Activated naive CD4-positive, alpha-beta T cell treated with anti-CD3 and anti-CD28 coated beads, Interleukin-2, amount 10 ng/mL, durations not matched to agents 7 days and 5 days (primary cell): ENCODE data around the gene C9orf50.

Experiments used
- CTCF ChIA-PET: fragments of 350-600 bp; sonication (Branson Sonifier 250); formaldehyde crosslinking; loops from one replicate; lab custom pipeline; 2021; ENCODE audit warnings: antibody characterized with exemption; lab: Charles Lee
- DNase-seq: peaks from one replicate; pipeline ENCODE4 v3.0.0-alpha.2; 2020
- H3K27ac Mint-ChIP-seq: one replicate; pipeline ENCODE4 v1.8.0; 2021; ENCODE audit warnings: mild to moderate bottlenecking, moderate library complexity, mixed read lengths
- H3K27me3 Mint-ChIP-seq: one replicate; pipeline ENCODE4 v1.8.0; 2021; ENCODE audit warnings: mild to moderate bottlenecking, mixed read lengths
- H3K36me3 Mint-ChIP-seq: one replicate; pipeline ENCODE4 v1.8.0; 2021; ENCODE audit warnings: mixed read lengths
- H3K4me1 Mint-ChIP-seq: one replicate; pipeline ENCODE4 v1.8.0; 2021; ENCODE audit warnings: mixed read lengths
- H3K4me3 Mint-ChIP-seq: one replicate; pipeline ENCODE4 v1.8.0; 2021; ENCODE audit warnings: mild to moderate bottlenecking, moderate library complexity, mixed read lengths
- H3K9me3 Mint-ChIP-seq: one replicate; pipeline ENCODE4 v1.8.0; 2021; ENCODE audit warnings: mixed read lengths

C9orf50 gene

GRCh38 chr9:129632460-129632859, 11.6 kb upstream of the C9orf50 start:
- Mint-ChIP-seq H3K4me3 (no peak overlapping the region), H3K27me3 (no peaks in the 10 kb centered on the region), H3K4me1 (peaks cover 32% of the 10 kb centered on the region), H3K9me3 (no peaks in the 10 kb centered on the region), H3K36me3 (peaks cover 36% of the 10 kb centered on the region), H3K27ac (no peak overlapping the region)
- CTCF ChIA-PET, result no interaction called here
- DNase-seq, result no peak

- Mint-ChIP-seq H3K36me3 (peaks cover 40% of the 10 kb centered on the region), H3K27me3 (no peaks in the 10 kb centered on the region), H3K9me3 (no peaks in the 10 kb centered on the region), H3K4me1 (peaks cover 40% of the 10 kb centered on the region), H3K4me3 (no peak overlapping the region), H3K27ac (no peak overlapping the region)
- no peak for DNase-seq
- CTCF ChIA-PET, result no interaction called here
These were observed 10.8 kb upstream of the C9orf50 start for GRCh38 chr9:129631674-129632129.

- peaks cover 40% of the 10 kb centered on the region for H3K36me3 Mint-ChIP-seq
- CTCF ChIA-PET, result interaction anchor here (3.0 kb wide), 1 partner anchor 499 kb away, joined by 8 read pairs; no protein-coding TSS in a partner anchor
- no peak overlapping the region for H3K4me3 Mint-ChIP-seq
- DNase-seq, result no peak
- peaks cover 40% of the 10 kb centered on the region for H3K4me1 Mint-ChIP-seq
- peak overlapping the region; percentile 63 for H3K27ac Mint-ChIP-seq
- no peaks in the 10 kb centered on the region for H3K9me3 Mint-ChIP-seq
- no peaks in the 10 kb centered on the region for H3K27me3 Mint-ChIP-seq
These were observed 10.2 kb upstream of the C9orf50 start for GRCh38 chr9:129630967-129631673.

- no peak for DNase-seq
These were observed 8.4 kb upstream of the C9orf50 start for GRCh38 chr9:129629251-129629820.

GRCh38 chr9:129628709-129629108, 7.8 kb upstream of the C9orf50 start:
- no peak overlapping the region for H3K27ac Mint-ChIP-seq
- peaks cover 5% of the 10 kb centered on the region for H3K27me3 Mint-ChIP-seq
- peaks cover 24% of the 10 kb centered on the region for H3K36me3 Mint-ChIP-seq
- H3K4me3 Mint-ChIP-seq, result no peak overlapping the region
- H3K9me3 Mint-ChIP-seq, result no peaks in the 10 kb centered on the region
- CTCF ChIA-PET, result interaction anchor here (0.6 to 3.0 kb wide), 4 partner anchors 11 to 497 kb away, joined by 3 to 8 read pairs (median 4); no protein-coding TSS in a partner anchor
- no peak for DNase-seq
- peaks cover 55% of the 10 kb centered on the region for H3K4me1 Mint-ChIP-seq

More at GRCh38 chr9:129629251-129629820, 8.4 kb upstream of the C9orf50 start:
- peaks cover 29% of the 10 kb centered on the region for H3K36me3 Mint-ChIP-seq
- peaks cover 50% of the 10 kb centered on the region for H3K4me1 Mint-ChIP-seq
- CTCF ChIA-PET, result interaction anchor here (1.2 to 3.0 kb wide), 2 partner anchors 11 to 497 kb away, joined by 4 to 8 read pairs; no protein-coding TSS in a partner anchor
- H3K4me3 Mint-ChIP-seq, result no peak overlapping the region
- H3K27ac Mint-ChIP-seq, result no peak overlapping the region
- H3K9me3 Mint-ChIP-seq, result no peaks in the 10 kb centered on the region
- no peaks in the 10 kb centered on the region for H3K27me3 Mint-ChIP-seq

- H3K9me3 Mint-ChIP-seq, result no peaks in the 10 kb centered on the region
- H3K4me1 Mint-ChIP-seq, result peaks cover 59% of the 10 kb centered on the region
- peaks cover 11% of the 10 kb centered on the region for H3K27me3 Mint-ChIP-seq
- CTCF ChIA-PET, result interaction anchor here (0.6 to 7.3 kb wide), 6 partner anchors 15 to 496 kb away, joined by 3 to 63 read pairs (median 3); no protein-coding TSS in a partner anchor
- DNase-seq, result no peak
- H3K4me3 Mint-ChIP-seq, result peak overlapping the region; percentile 81
- peak overlapping the region; percentile 91 for H3K27ac Mint-ChIP-seq
- peaks cover 21% of the 10 kb centered on the region for H3K36me3 Mint-ChIP-seq
These were observed 6.9 kb upstream of the C9orf50 start for GRCh38 chr9:129627556-129628440.

GRCh38 chr9:129626625-129627284, 5.9 kb upstream of the C9orf50 start:
- peak; percentile 61 for DNase-seq
- H3K27ac Mint-ChIP-seq, result peak overlapping the region; percentile 91
- no peaks in the 10 kb centered on the region for H3K9me3 Mint-ChIP-seq
- peaks cover 22% of the 10 kb centered on the region for H3K27me3 Mint-ChIP-seq
- CTCF ChIA-PET, result interaction anchor here (0.5 to 7.3 kb wide), 6 partner anchors 12 to 495 kb away, joined by 3 to 63 read pairs (median 4); no protein-coding TSS in a partner anchor
- peaks cover 16% of the 10 kb centered on the region for H3K36me3 Mint-ChIP-seq
- H3K4me1 Mint-ChIP-seq, result peaks cover 59% of the 10 kb centered on the region
- peak overlapping the region; percentile 81 for H3K4me3 Mint-ChIP-seq

- Mint-ChIP-seq H3K4me1 (peaks cover 57% of the 10 kb centered on the region), H3K4me3 (peak within 1 kb of the TSS; percentile 81), H3K27ac (peak within 1 kb of the TSS; percentile 92), H3K9me3 (no peaks in the 10 kb centered on the region), H3K27me3 (peaks cover 28% of the 10 kb centered on the region), H3K36me3 (peaks cover 14% of the 10 kb centered on the region)
- peak; percentile 89 for DNase-seq
- CTCF ChIA-PET, result interaction anchor here (1.1 to 7.3 kb wide), 8 partner anchors 13 to 511 kb away, joined by 5 to 63 read pairs (median 17); no protein-coding TSS in a partner anchor
These were observed 5.3 kb upstream of the C9orf50 start, which contains the start of gene NTMT1 for GRCh38 chr9:129626079-129626624. Gene NTMT1, plus strand, starts transcription at chr9:129626163. Its CDS starts 6,541 bp downstream, at chr9:129632704.

- Mint-ChIP-seq H3K36me3 (peaks cover 14% of the 10 kb centered on the region), H3K27ac (peak overlapping the region; percentile 92), H3K4me3 (peak overlapping the region; percentile 81), H3K27me3 (peaks cover 39% of the 10 kb centered on the region), H3K9me3 (no peaks in the 10 kb centered on the region), H3K4me1 (peaks cover 48% of the 10 kb centered on the region)
- CTCF ChIA-PET, result interaction anchor here (0.7 to 7.3 kb wide), 28 partner anchors 9 to 716 kb away, joined by 3 to 63 read pairs (median 4); partner anchors contain the start of gene IER5L
- DNase-seq, result peak; percentile 47
These were observed 4.0 kb upstream of the C9orf50 start for GRCh38 chr9:129624947-129625346.

GRCh38 chr9:129624168-129624759, 3.4 kb upstream of the C9orf50 start:
- peaks cover 47% of the 10 kb centered on the region for H3K4me1 Mint-ChIP-seq
- H3K9me3 Mint-ChIP-seq, result no peaks in the 10 kb centered on the region
- peak overlapping the region; percentile 59 for H3K4me3 Mint-ChIP-seq
- CTCF ChIA-PET, result interaction anchor here (0.7 to 7.3 kb wide), 35 partner anchors 8 to 715 kb away, joined by 3 to 63 read pairs (median 4); partner anchors contain the start of genes IER5L and PTPA
- H3K27ac Mint-ChIP-seq, result peak overlapping the region; percentile 92
- H3K27me3 Mint-ChIP-seq, result peaks cover 46% of the 10 kb centered on the region
- peak; percentile 84 for DNase-seq
- peaks cover 14% of the 10 kb centered on the region for H3K36me3 Mint-ChIP-seq

GRCh38 chr9:129623331-129623730, 2.4 kb upstream of the C9orf50 start:
- no peaks in the 10 kb centered on the region for H3K9me3 Mint-ChIP-seq
- H3K27me3 Mint-ChIP-seq, result peaks cover 55% of the 10 kb centered on the region
- no peak for DNase-seq
- no peak overlapping the region for H3K27ac Mint-ChIP-seq
- no peak overlapping the region for H3K4me3 Mint-ChIP-seq
- peaks cover 11% of the 10 kb centered on the region for H3K36me3 Mint-ChIP-seq
- CTCF ChIA-PET, result interaction anchor here (1.0 to 7.3 kb wide), 10 partner anchors 11 to 492 kb away, joined by 3 to 63 read pairs (median 8); no protein-coding TSS in a partner anchor
- H3K4me1 Mint-ChIP-seq, result peaks cover 41% of the 10 kb centered on the region
